T-cell (primary cell): ENCODE data around the gene KCNMA1. TPM values are rescaled to one million over a fixed set of nuclear protein-coding genes. Genes with fewer than 3 reads are reported as not detected.

Experiments used
- ATAC-seq, 4 experiments: fragments of 200-7000 bp in 3 of 4; fragments of 150-1000 bp in 1 of 4; cut with Tn5 transposase; replicated peaks in 1 of 4; 1 replicate in 3 of 4; 2 replicates in 1 of 4; pipeline ENCODE4 v1.10.0; 2021; ENCODE audit warnings: moderate library complexity in 3 of 4, mild to moderate bottlenecking in 2 of 4, moderate number of reproducible peaks in 1 of 4
- CTCF ChIA-PET, 2 donors: fragments of 300-600 bp; sonication (Branson Sonifier 250); formaldehyde crosslinking; loops; one replicate each; lab custom pipeline; 2022; ENCODE audit warnings: antibody characterized with exemption in 2 of 2; lab: Charles Lee
- POLR2A ChIA-PET, 2 donors: fragments of 300-600 bp; sonication (Branson Sonifier 250); formaldehyde crosslinking; loops; one replicate each; lab custom pipeline; 2022; ENCODE audit warnings: antibody characterized with exemption in 2 of 2; lab: Charles Lee
- DNase-seq, 35 experiments: peaks; one replicate each; pipeline versions ENCODE4 v3.0.0 to v3.0.0-alpha.2; 2013 to 2023
- H3K27ac ChIP-seq: one replicate; pipeline ENCODE4 v1.5.1; 2013; ENCODE audit warnings: low read length
- H3K27me3 ChIP-seq, 2 experiments: replicated peaks in 1 of 2; 1 replicate in 1 of 2; 2 replicates in 1 of 2; pipeline versions ENCODE4 v1.6.1 to v1.7.0; 2013; ENCODE audit warnings: low read length in 1 of 2, mixed read lengths in 1 of 2; ENCODE audit not compliant: control insufficient read depth in 2 of 2, insufficient read depth in 2 of 2; ENCODE audit errors: extremely low read depth in 1 of 2
- H3K36me3 ChIP-seq, 2 donors: 1 replicate in 1 of 2; 2 replicates in 1 of 2; pipeline versions ENCODE4 v1.6.1 to v1.7.0; 2013; ENCODE audit warnings: low read length in 1 of 2; ENCODE audit not compliant: control insufficient read depth in 2 of 2, insufficient read depth in 1 of 2; ENCODE audit errors: extremely low read depth in 1 of 2
- H3K4me1 ChIP-seq, 2 experiments: 1 replicate in 1 of 2; 2 replicates in 1 of 2; pipeline versions ENCODE4 v1.6.1 to v1.7.0; 2013; ENCODE audit warnings: low read length in 2 of 2, mixed read lengths in 1 of 2; ENCODE audit not compliant: insufficient read depth in 2 of 2, control insufficient read depth in 1 of 2; ENCODE audit errors: extremely low read depth in 1 of 2
- H3K4me3 ChIP-seq, 2 donors: 1 replicate in 1 of 2; 2 replicates in 1 of 2; pipeline versions ENCODE4 v1.5.1 to v1.7.0; 2013; ENCODE audit warnings: mild to moderate bottlenecking in 2 of 2, low read length in 1 of 2, moderate library complexity in 1 of 2; ENCODE audit not compliant: control insufficient read depth in 1 of 2; ENCODE audit errors: extremely low read depth in 1 of 2
- H3K9me3 ChIP-seq: 2 replicates; pipeline ENCODE4 v1.7.0; 2013
- H3K27ac Mint-ChIP-seq, 2 donors: one replicate each; pipeline ENCODE4 v1.8.0; 2020 to 2021; ENCODE audit warnings: mild to moderate bottlenecking in 2 of 2, mixed read lengths in 2 of 2
- H3K27me3 Mint-ChIP-seq, 2 donors: one replicate each; pipeline ENCODE4 v1.8.0; 2021 to 2022; ENCODE audit warnings: mixed read lengths in 2 of 2
- H3K36me3 Mint-ChIP-seq: one replicate; pipeline ENCODE4 v1.8.0; 2021; ENCODE audit warnings: mixed read lengths
- H3K4me1 Mint-ChIP-seq, 3 donors: one replicate each; pipeline ENCODE4 v1.8.0; 2020 to 2022; ENCODE audit warnings: mixed read lengths in 3 of 3, mild to moderate bottlenecking in 1 of 3
- H3K4me3 Mint-ChIP-seq, 3 donors: one replicate each; pipeline ENCODE4 v1.8.0; 2020 to 2022; ENCODE audit warnings: mild to moderate bottlenecking in 3 of 3, mixed read lengths in 3 of 3, moderate library complexity in 3 of 3
- H3K9me3 Mint-ChIP-seq, 3 donors: one replicate each; pipeline ENCODE4 v1.8.0; 2020 to 2022; ENCODE audit warnings: mixed read lengths in 3 of 3
- WGBS: methylation state at CpG from one replicate; pipeline ENCODE4 v1.1.5; 2013; ENCODE audit warnings: missing lambda C conversion rate; ENCODE audit not compliant: insufficient coverage; 5-methylcytosine and 5-hydroxymethylcytosine counted together
- total RNA-seq, 35 experiments: library from RNA in 6 of 35; stranded (reverse) in 6 of 35; fragments of 120-200 nt in 1 of 35; gene quantifications; one replicate each; pipeline versions ENCODE4 v1.2.1 to v1.2.4 and lab custom pipeline; 2013 to 2026

KCNMA1 gene
- total RNA-seq, 5 donors from 2014 or later (not counting 1 experiment from before 2014, with no cell fraction given), result 0.14 to 1.6 (median 0.60) TPM

GRCh38 chr10:77371848-77372799 lies 265.5 kb downstream of the KCNMA1 start:
- Mint-ChIP-seq H3K9me3 (peaks cover 4 to 9% (median 6%) of the 10 kb centered on the region in 3 donors), H3K4me3 (no peak overlapping the region), H3K27ac (no peak overlapping the region), H3K36me3 (no peaks in the 10 kb centered on the region), H3K27me3 (peaks cover 4 to 23% of the 10 kb centered on the region in 2 donors), H3K4me1 (no peaks in the 10 kb centered on the region)
- Histone ChIP-seq H3K36me3 (no peaks in the 10 kb centered on the region), H3K27ac (no peak overlapping the region), H3K27me3 (peaks cover 0 to 16% of the 10 kb centered on the region in 2 experiments), H3K4me1 (no peaks in the 10 kb centered on the region), H3K4me3 (no peak overlapping the region), H3K9me3 (no peaks in the 10 kb centered on the region)
- DNase-seq, result no peak
- ATAC-seq, result no peak
- WGBS, result 71% methylated on average over 7 of the region's 7 CpGs
- POLR2A ChIA-PET, result no interaction called here
- CTCF ChIA-PET, result no interaction called here

DNA sequence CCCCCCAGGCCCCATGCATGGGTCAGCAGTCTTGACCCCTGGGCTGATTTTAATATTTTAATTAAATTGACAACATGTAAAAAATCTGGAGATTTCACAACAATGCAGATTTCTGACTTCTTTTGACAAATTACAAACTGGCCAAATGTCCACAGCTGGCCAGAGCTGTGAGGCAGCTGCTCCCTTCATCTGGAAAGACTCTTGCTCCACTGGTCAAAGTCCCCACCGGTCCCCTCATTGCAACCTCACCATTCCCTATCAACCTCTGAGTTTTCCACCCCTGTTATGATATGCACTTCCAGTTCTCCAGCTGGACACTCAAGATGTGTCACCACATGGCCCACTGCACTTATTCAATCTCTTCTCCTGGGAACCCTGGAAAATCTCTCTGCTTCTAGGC lies 266.2 kb downstream of the KCNMA1 start:
- Histone ChIP-seq H3K27me3 (peaks cover 0 to 11% of the 10 kb centered on the region in 2 experiments), H3K36me3 (no peaks in the 10 kb centered on the region), H3K4me3 (no peak overlapping the region), H3K9me3 (no peaks in the 10 kb centered on the region), H3K4me1 (no peaks in the 10 kb centered on the region), H3K27ac (no peak overlapping the region)
- H3K4me3 Mint-ChIP-seq, result no peak overlapping the region
- H3K27ac Mint-ChIP-seq, result no peak overlapping the region
- WGBS, result 67% methylated on average over 1 of the region's 1 CpG
- no peak for DNase-seq
- POLR2A ChIA-PET, result no interaction called here
- H3K4me1 Mint-ChIP-seq, result no peaks in the 10 kb centered on the region
- peaks cover 4 to 14% (median 6%) of the 10 kb centered on the region in 3 donors for H3K9me3 Mint-ChIP-seq
- H3K27me3 Mint-ChIP-seq, result peaks cover 4 to 23% of the 10 kb centered on the region in 2 donors
- CTCF ChIA-PET, result no interaction called here
- no peaks in the 10 kb centered on the region for H3K36me3 Mint-ChIP-seq
- ATAC-seq, result no peak

DNA sequence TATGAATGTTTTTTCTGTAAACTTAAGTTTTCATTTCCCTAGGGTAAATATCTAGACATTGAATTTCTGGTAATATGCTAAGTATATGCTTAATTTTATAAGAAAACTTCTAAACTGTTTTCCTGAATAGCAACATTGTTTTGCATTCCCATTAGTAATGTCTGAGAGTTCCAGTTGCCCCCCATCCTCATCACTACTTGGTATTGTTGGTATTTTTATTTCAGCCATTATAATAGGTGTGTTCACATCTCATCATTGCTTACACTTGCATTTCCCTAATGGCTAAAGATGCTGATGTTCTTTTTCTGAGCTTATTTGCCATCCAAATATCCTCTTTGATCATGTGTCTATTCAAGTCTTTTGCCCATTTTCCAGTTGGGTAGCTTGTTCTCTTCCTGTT lies 269.6 kb downstream of the KCNMA1 start:
- H3K36me3 ChIP-seq, result no peaks in the 10 kb centered on the region
- no peaks in the 10 kb centered on the region for H3K4me1 Mint-ChIP-seq
- peaks cover 0 to 14% of the 10 kb centered on the region in 2 donors for H3K27me3 Mint-ChIP-seq
- no peaks in the 10 kb centered on the region for H3K9me3 ChIP-seq
- H3K9me3 Mint-ChIP-seq, result peaks cover 4 to 14% (median 6%) of the 10 kb centered on the region in 3 donors
- CTCF ChIA-PET, result no interaction called here
- no peak overlapping the region for H3K27ac ChIP-seq
- no peak overlapping the region for H3K27ac Mint-ChIP-seq
- DNase-seq, result no peak
- no peak overlapping the region for H3K4me3 Mint-ChIP-seq
- no peak for ATAC-seq
- POLR2A ChIA-PET, result no interaction called here
- no peaks in the 10 kb centered on the region for H3K27me3 ChIP-seq
- H3K4me1 ChIP-seq, result no peaks in the 10 kb centered on the region
- H3K4me3 ChIP-seq, result no peak overlapping the region
- H3K36me3 Mint-ChIP-seq, result no peaks in the 10 kb centered on the region

- Mint-ChIP-seq H3K36me3 (no peaks in the 10 kb centered on the region), H3K4me3 (no peak overlapping the region), H3K4me1 (no peaks in the 10 kb centered on the region), H3K27me3 (peaks cover 2 to 7% of the 10 kb centered on the region in 2 donors), H3K9me3 (peaks cover under 1 to 5% (median 2%) of the 10 kb centered on the region in 3 donors), H3K27ac (no peak overlapping the region)
- peaks cover 0 to 2% of the 10 kb centered on the region in 2 experiments for H3K27me3 ChIP-seq
- ATAC-seq (no peak), DNase-seq (no peak)
- no peaks in the 10 kb centered on the region for H3K36me3 ChIP-seq
- ChIA-PET CTCF (no interaction called here), POLR2A (no interaction called here)
- no peaks in the 10 kb centered on the region for H3K4me1 ChIP-seq
- no peak overlapping the region for H3K27ac ChIP-seq
- no peak overlapping the region for H3K4me3 ChIP-seq
- H3K9me3 ChIP-seq, result no peaks in the 10 kb centered on the region
These were observed 274.4 kb downstream of the KCNMA1 start for GRCh38 chr10:77363210-77363609.

DNA sequence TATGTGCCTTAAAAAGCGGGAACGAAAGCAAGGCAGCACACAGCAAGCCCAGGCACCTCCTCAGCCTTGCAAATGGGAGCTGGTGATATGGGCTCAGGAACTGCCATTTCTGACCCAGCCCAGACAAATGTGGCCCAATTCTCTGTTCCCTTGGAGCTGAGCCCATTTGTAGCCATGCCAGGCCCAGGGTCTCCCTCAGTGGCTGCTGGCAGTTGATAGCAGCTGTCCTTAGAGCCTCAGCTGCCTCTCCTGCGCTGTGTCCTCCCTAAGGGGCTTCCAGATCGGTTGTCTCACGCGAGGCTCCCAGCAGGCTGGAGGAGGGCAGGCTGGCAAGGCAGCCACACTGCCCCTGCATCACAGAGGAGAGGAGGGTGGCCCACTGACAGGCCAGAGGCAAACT lies 275.8 kb downstream of the KCNMA1 start:
- H3K36me3 ChIP-seq, result no peaks in the 10 kb centered on the region
- DNase-seq (no peak), ATAC-seq (no peak)
- H3K4me1 ChIP-seq, result no peaks in the 10 kb centered on the region
- no peak overlapping the region for H3K4me3 ChIP-seq
- ChIA-PET CTCF (no interaction called here), POLR2A (no interaction called here)
- Mint-ChIP-seq H3K36me3 (no peaks in the 10 kb centered on the region), H3K9me3 (peaks cover 0 to 3% (median 0%) of the 10 kb centered on the region in 3 donors), H3K4me1 (no peaks in the 10 kb centered on the region), H3K27ac (no peak overlapping the region), H3K27me3 (peaks cover 2 to 7% of the 10 kb centered on the region in 2 donors), H3K4me3 (no peak overlapping the region)
- H3K27ac ChIP-seq, result no peak overlapping the region
- 80% methylated on average over 3 of the region's 6 CpGs for WGBS
- no peaks in the 10 kb centered on the region for H3K9me3 ChIP-seq
- peaks cover 0 to 2% of the 10 kb centered on the region in 2 experiments for H3K27me3 ChIP-seq

DNA sequence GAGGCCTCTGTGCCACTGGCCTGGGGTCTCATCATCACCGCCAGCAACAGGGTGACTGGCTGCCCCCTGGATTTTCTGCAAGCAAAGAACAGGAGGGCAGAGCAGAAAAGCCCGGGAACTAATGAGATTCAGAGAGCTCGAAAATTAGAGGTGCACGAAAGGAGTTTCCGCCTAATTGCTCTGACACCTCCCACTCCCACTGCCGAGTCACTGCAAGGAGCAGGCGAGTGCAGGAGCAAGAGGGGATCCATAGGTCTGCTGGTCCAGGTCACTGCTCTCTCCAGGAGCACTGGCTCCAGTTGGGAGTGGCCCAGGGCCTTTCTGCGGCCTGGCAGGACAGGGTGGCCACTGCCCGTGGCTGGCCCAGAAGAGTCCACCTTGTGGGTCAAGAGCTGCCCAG lies 276.2 kb downstream of the KCNMA1 start:
- Mint-ChIP-seq H3K27ac (no peak overlapping the region), H3K4me1 (no peaks in the 10 kb centered on the region), H3K4me3 (no peak overlapping the region), H3K36me3 (no peaks in the 10 kb centered on the region), H3K27me3 (peaks cover 2 to 7% of the 10 kb centered on the region in 2 donors), H3K9me3 (no peaks in the 10 kb centered on the region)
- ATAC-seq, result no peak
- ChIA-PET POLR2A (no interaction called here), CTCF (no interaction called here)
- Histone ChIP-seq H3K9me3 (no peaks in the 10 kb centered on the region), H3K27me3 (peaks cover 0 to 2% of the 10 kb centered on the region in 2 experiments), H3K4me1 (no peaks in the 10 kb centered on the region), H3K36me3 (no peaks in the 10 kb centered on the region), H3K4me3 (no peak overlapping the region), H3K27ac (no peak overlapping the region)
- 95% methylated on average over 9 of the region's 9 CpGs for WGBS
- DNase-seq, result no peak
